Measurements from ENCODE around the gene IBTK.

The IBTK gene

GRCh38 chr6:82237013-82237412, 10.5 kb downstream of the IBTK start:
- H3K4me3 ChIP-seq (ENCODE audit: low read depth, low read length) = no peak overlapping the region
- no peak overlapping the region for H3K4me2 ChIP-seq (ENCODE audit: low read length)
- no peaks in the 10 kb centered on the region for H3K4me1 ChIP-seq
- no peaks in the 10 kb centered on the region for H3K36me3 ChIP-seq (ENCODE audit: control insufficient read depth, insufficient read depth, low read length)
- H3K27me3 ChIP-seq (ENCODE audit: control insufficient read depth, insufficient read depth, low read length) = no peaks in the 10 kb centered on the region
- H3K79me2 ChIP-seq = peaks cover 27% of the 10 kb centered on the region
- no peaks in the 10 kb centered on the region for H3K9me3 ChIP-seq (ENCODE audit: control insufficient read depth, low read length)
- H2AFZ ChIP-seq = no peak overlapping the region
- no peak overlapping the region for H3K27ac ChIP-seq
- no peak overlapping the region for H3K9ac ChIP-seq
- no peak for TF ChIP-seq CTCF (IDR thresholded peaks at IDR 0.05)

GRCh38 chr6:82227770-82228169, 19.8 kb downstream of the IBTK start:
- Histone ChIP-seq H3K27ac (no peak overlapping the region), H2AFZ (no peak overlapping the region), H3K4me1 (no peaks in the 10 kb centered on the region), H3K9ac (no peak overlapping the region), H3K9me3 (ENCODE audit: control insufficient read depth, low read length) (no peaks in the 10 kb centered on the region), H3K27me3 (ENCODE audit: control insufficient read depth, insufficient read depth, low read length) (no peaks in the 10 kb centered on the region), H3K36me3 (ENCODE audit: control insufficient read depth, insufficient read depth, low read length) (no peaks in the 10 kb centered on the region), H3K4me2 (ENCODE audit: low read length) (no peak overlapping the region), H3K4me3 (ENCODE audit: low read depth, low read length) (no peak overlapping the region), H3K79me2 (no peaks in the 10 kb centered on the region)
- no peak for TF ChIP-seq CTCF (IDR thresholded peaks at IDR 0.05)

GRCh38 chr6:82220167-82220566, 27.4 kb downstream of the IBTK start:
- H3K9me3 ChIP-seq (ENCODE audit: control insufficient read depth, low read length) = no peaks in the 10 kb centered on the region
- H3K4me1 ChIP-seq = no peaks in the 10 kb centered on the region
- TF ChIP-seq CTCF (IDR thresholded peaks at IDR 0.05) = no peak
- no peak overlapping the region for H3K4me2 ChIP-seq (ENCODE audit: low read length)
- no peaks in the 10 kb centered on the region for H3K27me3 ChIP-seq (ENCODE audit: control insufficient read depth, insufficient read depth, low read length)
- H3K36me3 ChIP-seq (ENCODE audit: control insufficient read depth, insufficient read depth, low read length) = no peaks in the 10 kb centered on the region
- H3K27ac ChIP-seq = no peak overlapping the region
- no peak overlapping the region for H3K9ac ChIP-seq
- no peaks in the 10 kb centered on the region for H3K79me2 ChIP-seq
- no peak overlapping the region for H3K4me3 ChIP-seq (ENCODE audit: low read depth, low read length)
- no peak overlapping the region for H2AFZ ChIP-seq

GRCh38 chr6:82217018-82217586, 30.4 kb downstream of the IBTK start:
- no peaks in the 10 kb centered on the region for H3K27me3 ChIP-seq (ENCODE audit: control insufficient read depth, insufficient read depth, low read length)
- H3K4me2 ChIP-seq (ENCODE audit: low read length) = no peak overlapping the region
- no peaks in the 10 kb centered on the region for H3K36me3 ChIP-seq (ENCODE audit: control insufficient read depth, insufficient read depth, low read length)
- no peak for TF ChIP-seq CTCF (IDR thresholded peaks at IDR 0.05)
- no peak overlapping the region for H3K9ac ChIP-seq
- H3K79me2 ChIP-seq = no peaks in the 10 kb centered on the region
- H2AFZ ChIP-seq = no peak overlapping the region
- H3K4me1 ChIP-seq = no peaks in the 10 kb centered on the region
- H3K27ac ChIP-seq = no peak overlapping the region
- H3K4me3 ChIP-seq (ENCODE audit: low read depth, low read length) = no peak overlapping the region
- H3K9me3 ChIP-seq (ENCODE audit: control insufficient read depth, low read length) = no peaks in the 10 kb centered on the region

- Histone ChIP-seq H3K79me2 (no peaks in the 10 kb centered on the region), H3K9me3 (ENCODE audit: control insufficient read depth, low read length) (no peaks in the 10 kb centered on the region), H3K4me2 (ENCODE audit: low read length) (no peak overlapping the region), H3K36me3 (ENCODE audit: control insufficient read depth, insufficient read depth, low read length) (no peaks in the 10 kb centered on the region), H2AFZ (no peak overlapping the region), H3K4me3 (ENCODE audit: low read depth, low read length) (no peak overlapping the region), H3K9ac (no peak overlapping the region), H3K27me3 (ENCODE audit: control insufficient read depth, insufficient read depth, low read length) (no peaks in the 10 kb centered on the region), H3K27ac (no peak overlapping the region), H3K4me1 (no peaks in the 10 kb centered on the region)
- no peak for TF ChIP-seq CTCF (IDR thresholded peaks at IDR 0.05)
Observed at GRCh38 chr6:82216549-82216948, 31.0 kb downstream of the IBTK start.

All from parathyroid adenoma (tissue), 2 donors.